DND-41 (cell line): ENCODE measurements around the gene CPSF6.

ENCODE experiments used
- EZH2 ChIP-seq: IDR thresholded peaks from 3 replicates; pipeline ENCODE4 v1.6.1; 2012; ENCODE audit warnings: borderline replicate concordance, low read depth, mild to moderate bottlenecking, moderate library complexity, low read length, inconsistent platforms; ENCODE audit not compliant: severe bottlenecking
- TF ChIP-seq, protein P1 (sequence below): IDR thresholded peaks from 2 replicates; pipeline ENCODE4 v1.5.1; 2012; ENCODE audit warnings: borderline replicate concordance, low read length, moderate library complexity, mild to moderate bottlenecking; ENCODE audit not compliant: poor library complexity, severe bottlenecking; ENCODE audit errors: extremely low read depth

DNA sequence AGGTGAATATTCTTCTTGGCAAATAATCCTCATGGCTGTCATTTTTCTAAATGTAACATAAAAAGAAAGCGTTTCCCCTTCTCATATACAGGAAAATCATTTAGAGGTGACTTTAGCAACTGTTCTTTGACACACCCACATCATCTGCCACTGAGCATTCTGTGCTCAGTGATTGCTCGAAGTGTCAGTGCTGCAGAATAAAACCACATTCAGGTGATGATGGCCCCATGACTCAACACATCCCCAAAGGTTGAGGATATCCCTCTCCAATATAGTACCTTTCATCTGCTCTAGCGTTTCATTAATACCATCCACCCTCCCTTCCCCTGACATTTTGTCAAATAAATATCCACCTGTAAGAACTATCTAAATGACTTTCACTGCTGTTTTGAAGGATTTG lies 28.7 kb upstream of the CPSF6 start:
- TF ChIP-seq EZH2, result no peak
- TF ChIP-seq, protein P1, sequence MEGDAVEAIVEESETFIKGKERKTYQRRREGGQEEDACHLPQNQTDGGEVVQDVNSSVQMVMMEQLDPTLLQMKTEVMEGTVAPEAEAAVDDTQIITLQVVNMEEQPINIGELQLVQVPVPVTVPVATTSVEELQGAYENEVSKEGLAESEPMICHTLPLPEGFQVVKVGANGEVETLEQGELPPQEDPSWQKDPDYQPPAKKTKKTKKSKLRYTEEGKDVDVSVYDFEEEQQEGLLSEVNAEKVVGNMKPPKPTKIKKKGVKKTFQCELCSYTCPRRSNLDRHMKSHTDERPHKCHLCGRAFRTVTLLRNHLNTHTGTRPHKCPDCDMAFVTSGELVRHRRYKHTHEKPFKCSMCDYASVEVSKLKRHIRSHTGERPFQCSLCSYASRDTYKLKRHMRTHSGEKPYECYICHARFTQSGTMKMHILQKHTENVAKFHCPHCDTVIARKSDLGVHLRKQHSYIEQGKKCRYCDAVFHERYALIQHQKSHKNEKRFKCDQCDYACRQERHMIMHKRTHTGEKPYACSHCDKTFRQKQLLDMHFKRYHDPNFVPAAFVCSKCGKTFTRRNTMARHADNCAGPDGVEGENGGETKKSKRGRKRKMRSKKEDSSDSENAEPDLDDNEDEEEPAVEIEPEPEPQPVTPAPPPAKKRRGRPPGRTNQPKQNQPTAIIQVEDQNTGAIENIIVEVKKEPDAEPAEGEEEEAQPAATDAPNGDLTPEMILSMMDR, result no peak
